HG03280 (cell line): ENCODE data around the gene SCAMP5.

Experiments
- ATAC-seq: cut with Tn5 transposase; IDR thresholded peaks from one replicate; pipeline ENCODE4 v1.9.1; 2021; ENCODE audit warnings: mild to moderate bottlenecking, moderate library complexity; ENCODE audit not compliant: unreplicated experiment

SCAMP5 gene, protein sequence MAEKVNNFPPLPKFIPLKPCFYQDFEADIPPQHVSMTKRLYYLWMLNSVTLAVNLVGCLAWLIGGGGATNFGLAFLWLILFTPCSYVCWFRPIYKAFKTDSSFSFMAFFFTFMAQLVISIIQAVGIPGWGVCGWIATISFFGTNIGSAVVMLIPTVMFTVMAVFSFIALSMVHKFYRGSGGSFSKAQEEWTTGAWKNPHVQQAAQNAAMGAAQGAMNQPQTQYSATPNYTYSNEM

DNA sequence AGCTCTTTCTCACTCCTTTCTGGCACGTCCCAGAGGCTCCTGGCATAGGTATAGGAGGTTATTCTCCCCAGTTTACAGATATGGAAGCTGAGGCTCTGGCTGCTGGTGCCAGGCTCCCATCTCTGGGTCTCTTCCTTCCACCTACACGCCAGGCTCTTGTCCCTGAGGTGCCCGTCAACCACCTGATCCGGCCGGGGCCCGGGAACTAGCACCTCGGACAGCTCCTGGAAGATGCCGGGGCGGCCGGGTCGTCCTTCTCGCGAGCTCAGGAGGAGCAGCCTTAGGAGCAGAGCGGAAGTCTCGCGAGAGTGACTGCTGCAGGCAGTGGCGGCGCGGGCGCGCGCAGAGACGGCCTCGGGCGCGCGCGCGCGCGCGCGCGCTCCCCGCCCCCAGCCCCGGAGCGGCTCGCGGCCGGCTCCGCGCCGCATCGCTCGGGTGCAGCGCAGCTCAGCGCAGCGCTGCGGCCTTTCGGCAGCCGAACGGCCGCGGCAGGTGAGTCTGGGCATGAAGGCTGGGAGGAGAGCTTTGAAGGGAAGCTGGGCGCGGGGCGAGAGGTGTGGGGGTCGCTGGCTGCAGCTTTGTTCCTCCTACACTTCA lies at the start of gene SCAMP5:
TSS of gene SCAMP5 (plus strand) at position 382 of the 597 bp plus-strand sequence. CDS start 16,277 bp downstream, outside the sequence.
- ATAC-seq = peak; percentile 85

DNA sequence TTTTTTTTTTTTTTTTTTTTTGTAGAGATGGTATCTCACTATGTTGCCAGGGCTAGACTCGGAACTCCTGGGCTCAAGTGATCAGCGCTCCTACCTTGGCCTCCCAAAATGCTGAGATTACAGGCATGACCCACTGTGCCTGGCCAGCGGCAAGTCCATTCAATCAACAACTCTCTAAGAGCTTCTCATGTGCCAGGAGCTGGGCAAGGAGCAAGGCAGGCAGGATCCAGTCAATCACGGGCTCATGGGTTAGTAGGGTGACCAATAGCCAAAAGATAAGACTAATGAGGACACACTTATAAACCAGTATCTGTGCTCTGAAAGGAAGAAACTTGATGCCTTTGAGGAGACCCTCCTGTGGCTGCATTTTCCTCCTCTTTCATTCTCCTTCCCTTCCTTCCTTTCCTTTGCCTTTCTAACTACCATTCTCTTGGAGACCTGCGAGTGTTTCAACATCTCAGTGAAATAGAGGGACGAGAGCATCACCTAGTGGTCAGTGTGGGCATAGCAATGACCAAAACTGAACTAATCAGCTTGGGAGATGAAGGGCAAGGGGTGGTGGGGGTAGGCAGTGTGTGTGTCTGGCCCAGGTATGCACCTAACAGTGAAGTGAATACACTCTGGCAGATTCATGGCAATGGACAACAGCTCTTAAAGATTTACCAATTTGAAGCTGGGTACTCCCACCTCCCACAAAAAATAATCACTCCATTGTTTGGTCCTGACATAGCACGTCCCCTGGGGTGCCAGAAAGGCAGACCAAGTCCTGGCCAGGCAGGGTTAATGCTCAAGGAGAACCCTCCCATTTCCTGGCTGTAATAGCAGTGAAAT lies 45.1 kb upstream of the SCAMP5 start:
- ATAC-seq = no peak

DNA sequence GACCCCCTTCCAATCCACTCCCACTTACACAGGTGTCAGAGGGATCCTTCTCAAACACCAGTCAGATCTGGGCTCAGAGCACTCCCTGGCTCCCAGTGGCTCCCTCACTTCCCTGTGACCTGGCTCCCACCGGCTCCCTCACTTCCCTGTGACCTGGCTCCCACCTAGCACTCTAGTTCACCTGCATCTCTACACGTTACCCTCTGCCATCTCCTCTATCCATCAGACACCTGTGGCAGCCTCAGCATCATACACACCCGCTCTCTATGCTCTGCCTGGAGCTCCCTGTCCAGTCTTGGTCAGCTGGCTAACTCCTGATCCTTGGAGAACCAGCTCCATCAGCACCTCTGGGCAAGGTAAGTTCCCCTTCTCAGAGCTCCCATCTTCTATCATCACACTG lies 44.4 kb upstream of the SCAMP5 start:
- ATAC-seq = no peak

DNA sequence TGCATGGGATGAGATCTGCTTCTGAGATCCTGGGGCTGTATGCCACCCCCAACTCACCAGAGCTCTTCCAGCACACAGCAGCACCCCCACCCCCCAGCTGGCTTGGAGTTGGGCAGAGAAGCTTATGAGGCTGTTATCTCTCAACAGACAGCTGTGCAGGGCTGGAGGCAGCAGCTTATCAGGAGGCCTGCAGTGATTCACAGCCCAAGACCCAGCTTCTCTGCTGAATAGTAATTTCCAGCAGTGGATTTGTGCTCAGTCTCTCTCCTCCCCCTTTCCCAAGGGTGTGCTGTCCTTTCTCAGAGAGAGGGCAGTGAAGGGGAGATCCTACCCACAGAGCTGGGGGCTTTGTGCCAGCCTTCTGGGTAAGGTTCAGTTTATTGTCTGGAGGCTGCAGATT lies 40.8 kb upstream of the SCAMP5 start:
- ATAC-seq = no peak

DNA sequence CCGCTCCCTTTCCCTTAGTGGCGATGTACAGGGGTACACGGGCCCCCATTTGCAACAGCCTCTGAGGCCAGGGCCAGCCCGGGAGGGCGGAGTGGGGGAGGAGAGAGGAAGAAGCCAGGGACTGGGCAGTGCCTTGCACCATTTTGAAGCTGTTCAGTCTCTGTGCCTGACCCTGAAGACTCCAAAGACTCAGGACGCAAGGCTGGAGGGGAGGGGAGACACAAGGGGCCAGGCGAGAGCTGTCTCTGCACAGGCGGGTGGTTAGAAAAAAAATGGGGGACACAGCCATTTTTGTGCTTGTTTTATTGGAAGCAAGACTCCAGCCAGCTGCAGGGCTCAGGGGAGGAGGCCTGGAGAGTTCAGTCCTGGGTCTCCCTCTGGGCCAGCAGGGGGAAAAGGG lies 40.3 kb upstream of the SCAMP5 start:
- ATAC-seq = no peak

DNA sequence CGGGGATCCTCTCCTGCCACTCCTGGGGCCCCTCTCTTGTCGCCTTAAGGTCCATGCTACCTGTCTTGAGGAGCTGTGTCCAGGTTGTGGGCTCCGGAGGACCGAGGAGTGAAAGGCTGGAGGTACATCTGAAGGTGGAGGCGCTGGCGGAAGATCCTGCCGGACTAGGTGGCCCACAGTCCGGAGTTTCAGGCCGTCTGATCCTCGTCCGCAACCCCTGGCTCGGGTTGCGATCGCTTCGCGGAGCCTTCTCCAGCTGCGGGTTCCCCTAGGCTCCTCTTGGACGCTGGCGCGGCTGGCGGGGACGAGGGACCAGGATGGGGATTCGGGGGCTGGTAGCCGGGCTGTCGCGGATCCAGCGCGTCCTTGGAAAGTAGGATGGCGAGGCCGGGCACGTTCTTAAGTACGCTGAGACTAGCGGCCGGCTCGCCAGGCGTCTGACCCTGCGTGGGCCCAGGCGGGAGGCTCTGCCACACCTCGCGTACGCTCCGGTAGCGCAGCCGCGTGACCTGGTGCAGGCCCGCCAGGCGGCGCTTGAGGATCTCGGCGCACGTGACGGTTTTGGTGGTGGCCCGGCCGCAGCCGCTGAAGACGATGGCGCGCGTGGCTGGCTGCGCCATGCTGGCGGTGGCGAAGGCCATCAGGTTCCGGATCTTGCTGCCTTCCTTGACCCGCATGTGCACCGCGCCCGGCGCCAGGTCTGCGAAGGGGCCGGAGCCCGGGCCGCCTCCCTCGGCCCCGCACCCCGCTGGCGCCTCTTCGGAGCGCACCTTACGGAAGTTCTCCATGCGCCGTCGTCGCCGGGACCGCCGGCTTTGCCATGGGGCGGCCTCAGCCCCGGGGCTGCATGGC lies 39.3 kb upstream of the SCAMP5 start:
- ATAC-seq = peak; percentile 47

DNA sequence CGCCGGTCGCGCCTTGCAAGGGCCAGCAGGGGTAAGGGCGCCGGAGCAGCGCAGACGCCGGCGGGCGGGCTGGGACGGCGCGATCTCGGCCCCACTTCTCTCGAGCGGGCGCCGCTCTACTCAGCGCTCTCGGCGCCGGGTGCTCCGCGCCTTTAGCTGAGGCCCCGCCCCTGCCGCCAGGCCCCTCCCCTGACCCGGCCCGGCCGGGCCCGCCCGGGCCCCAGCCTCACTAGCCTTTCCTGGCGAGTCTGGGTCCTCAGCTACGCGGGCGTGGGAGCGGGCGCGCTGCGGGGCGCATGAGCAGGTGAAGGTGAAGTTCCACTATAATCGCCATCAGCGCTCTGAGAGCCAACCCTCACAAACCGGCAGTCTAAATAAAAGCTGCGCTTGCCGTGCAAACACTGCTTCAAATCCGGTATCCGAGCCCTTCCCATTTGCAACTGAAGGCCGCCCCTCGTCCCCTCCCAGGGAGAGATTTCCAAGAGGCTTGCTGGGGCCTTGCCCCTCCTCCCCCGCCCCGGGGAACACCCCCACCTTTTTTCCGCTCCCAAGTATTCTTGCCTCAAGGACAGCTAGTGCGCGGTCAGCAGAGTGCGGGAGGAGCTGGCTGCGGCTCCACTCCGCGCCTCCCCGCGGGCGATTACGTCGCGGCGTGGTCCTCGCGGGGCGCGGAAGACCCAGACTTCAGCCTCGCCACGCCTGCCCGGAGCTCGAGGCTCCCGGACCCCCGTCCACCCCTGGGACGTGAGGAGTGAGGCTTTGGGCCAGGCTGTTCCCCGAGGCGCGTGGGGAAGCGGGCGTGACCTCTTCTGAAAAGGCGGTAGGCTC lies 38.5 kb upstream of the SCAMP5 start, which contains the start of gene RPP25:
TSS of gene RPP25 (minus strand) at position 125 of the 828 bp plus-strand sequence. CDS start 189 bp downstream, outside the sequence.
- peak; percentile 76 for ATAC-seq

DNA sequence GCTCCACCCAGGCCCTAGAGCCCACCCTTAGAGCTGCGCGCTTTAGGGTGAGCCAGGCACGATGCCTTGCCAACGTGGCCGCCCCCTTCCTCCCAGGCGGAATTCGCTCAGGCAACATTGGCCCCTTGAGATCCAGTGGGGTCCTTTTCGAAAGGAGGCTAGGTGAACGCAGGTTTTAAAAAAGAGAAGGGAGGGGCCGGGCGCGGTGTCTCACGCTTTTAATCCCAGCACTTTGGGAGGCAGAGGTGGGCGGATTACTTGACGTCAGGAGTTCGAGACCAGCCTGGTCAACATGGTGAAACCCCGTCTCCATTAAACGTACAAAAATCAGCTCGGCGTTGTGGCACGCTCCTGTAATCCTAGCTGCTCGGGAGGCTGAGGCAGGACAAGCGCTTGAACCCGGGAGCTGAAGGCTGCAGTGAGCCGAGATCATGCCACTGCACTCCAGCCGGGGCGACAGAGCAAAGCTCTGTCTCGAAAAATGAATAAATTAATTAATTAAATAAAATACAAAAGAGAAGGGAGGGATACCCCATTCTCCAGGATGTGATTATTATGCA lies 37.8 kb upstream of the SCAMP5 start:
- no peak for ATAC-seq

DNA sequence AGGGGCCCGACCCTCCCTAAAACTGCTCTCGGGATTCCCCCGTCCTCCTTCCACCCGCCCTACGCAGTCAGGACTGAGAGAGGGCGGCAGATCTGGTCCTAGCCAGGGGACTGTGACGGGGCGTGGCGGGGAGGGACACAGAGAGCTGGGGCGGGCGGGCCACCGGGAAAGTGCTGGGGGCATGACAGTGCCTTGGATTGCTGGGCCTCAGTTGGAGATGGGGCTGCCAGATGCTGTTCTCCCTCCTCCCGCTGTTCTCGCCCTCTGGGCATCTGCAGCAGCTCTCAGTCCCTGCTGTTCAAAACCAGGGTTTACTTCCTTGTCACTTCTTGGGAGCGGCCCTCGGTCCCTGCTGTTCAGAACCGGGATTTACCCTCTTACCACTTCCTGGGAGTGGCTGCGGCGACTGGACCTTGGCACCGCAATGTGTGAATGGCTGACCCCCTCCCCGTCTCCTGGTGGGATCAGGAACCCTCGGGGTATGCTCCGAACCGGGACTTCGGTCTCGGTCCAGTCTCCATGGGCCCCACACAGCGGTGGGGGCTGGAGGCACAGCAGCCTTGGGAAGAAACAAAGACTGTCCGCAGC lies 36.9 kb upstream of the SCAMP5 start:
- no peak for ATAC-seq

DNA sequence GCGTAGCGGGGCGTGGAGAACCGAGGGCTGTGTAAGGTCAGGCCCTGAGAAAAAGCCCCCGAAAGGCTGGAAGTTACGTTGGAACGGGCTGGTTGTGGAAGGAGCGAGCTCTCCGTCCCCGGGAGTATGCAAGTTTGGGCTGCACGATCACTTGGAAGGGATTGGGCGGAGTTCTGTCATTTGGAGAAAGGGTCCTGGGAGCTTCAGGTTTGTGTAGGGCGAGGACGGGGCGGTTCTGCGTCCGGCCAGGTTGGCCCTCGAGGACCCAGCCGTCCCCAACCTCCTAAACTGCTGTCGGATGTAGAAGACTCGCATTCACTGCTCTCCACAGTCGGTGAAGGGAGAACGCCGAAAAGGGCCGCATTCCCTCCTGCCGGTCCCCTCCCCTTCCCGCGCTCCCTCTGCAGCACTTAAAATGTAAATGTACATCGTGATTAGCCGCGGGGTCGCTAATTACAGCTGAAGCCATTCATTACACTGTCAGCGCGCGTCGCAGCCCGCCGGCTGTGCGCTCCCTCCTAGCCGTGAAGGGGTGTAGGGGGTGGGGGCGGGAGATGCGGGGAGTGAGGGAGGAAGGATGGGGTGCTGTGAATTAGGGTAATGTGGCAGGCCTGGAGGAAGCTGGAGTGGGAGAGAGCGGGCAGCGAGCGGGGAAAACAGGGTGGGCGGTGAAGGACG lies 36.3 kb upstream of the SCAMP5 start:
- ATAC-seq = no peak

DNA sequence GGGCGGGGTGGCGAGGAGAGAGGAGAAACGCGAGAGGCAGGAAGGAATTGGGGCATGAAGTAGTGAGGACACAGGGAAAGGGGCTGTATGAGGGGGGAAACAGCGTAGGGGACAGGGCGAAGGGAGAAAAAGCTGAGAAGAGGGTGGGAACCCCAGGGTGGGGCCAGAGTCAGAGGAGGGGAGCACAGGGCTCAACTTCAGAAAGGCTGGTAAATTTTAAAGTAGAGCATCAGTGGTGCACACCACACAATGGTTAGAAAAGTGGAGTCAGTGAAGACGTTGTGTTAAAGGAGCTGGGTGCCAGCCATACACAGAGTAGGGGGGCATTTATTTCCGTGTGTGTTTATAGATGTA lies 35.8 kb upstream of the SCAMP5 start:
- ATAC-seq = no peak

DNA sequence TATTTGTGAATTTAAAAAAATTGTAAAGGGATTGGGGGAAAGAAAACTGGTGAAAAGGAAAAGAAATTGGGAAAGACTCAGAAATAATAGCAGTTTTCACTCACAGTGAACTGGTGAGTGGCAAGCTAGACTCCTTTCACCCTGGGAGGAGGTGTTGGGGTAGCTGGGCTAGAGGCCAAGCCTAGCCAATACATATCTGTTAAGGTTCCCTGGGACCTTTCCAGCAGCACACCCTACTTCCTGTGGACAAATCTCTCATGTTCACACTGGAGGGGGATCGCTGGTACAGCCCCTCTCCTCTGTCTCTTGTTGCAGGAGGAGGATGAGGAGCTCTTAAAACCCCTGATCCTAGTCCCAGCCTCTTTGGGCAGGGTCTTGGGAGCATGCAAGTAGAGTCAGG lies 35.1 kb upstream of the SCAMP5 start:
- no peak for ATAC-seq

DNA sequence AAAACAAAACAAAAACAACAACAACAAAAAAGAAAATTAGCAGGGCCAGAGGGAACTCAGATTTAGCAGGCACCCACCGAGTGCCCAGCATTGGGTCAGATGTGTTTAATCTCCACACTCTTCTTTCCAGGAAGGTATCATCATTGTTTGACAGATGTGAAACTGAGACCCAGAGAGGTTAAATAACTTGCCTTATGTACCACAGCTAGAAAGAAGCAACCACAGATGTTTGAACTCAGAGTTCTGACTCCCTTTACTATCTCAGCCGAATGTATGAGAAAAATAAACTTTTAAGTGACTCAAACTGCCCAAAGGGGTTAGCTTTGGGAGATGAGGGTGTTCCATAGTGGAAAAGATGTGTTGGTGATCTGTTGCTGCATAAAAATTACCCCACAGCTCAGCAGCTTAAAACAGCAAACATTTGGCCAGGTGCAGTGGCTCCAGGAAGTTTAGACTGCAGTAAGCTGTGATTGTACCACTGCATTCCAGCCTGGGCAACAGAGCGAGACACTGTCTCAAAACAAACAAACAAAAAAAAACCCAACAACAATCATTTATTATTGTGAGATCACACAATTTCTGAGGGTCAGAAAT lies 34.3 kb upstream of the SCAMP5 start:
- ATAC-seq = no peak

DNA sequence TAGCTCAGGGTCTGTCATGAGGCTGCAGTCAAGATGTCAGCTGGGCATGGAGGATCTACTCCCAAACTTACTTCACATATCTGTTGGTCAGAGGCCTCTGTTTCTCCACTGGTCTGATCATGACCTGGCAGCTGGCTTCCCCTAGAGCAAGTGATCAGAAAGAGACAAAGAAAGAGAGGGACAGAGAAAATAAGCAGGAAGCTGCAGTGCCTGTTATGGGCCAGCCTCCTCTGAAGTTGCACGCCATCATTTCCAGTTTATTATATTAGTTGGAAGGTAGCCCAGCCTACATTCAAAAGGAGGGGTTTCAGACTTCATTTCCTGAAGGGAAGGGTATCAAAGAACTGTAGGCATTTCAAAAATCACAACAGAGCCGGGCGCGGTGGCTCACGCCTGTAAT lies 33.7 kb upstream of the SCAMP5 start:
- ATAC-seq = no peak

DNA sequence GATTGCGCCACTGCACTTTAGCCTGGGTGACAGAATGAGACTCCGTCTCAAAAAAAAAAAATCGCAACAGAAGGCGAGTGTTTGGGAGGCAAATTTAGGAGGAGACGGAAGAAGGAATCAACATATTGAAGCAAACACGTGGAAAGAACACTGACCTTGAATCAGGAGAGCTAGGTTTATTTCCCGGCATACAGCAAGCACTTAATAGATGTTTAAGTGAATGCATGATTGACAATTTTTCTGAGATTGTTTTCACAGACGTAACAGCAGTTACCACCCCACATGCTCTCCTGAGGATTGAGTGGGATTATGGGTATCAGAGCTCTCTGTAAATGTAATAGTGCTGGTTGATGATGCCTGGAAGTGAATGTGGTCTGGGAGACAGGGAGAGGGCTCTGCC lies 33.1 kb upstream of the SCAMP5 start:
- no peak for ATAC-seq

DNA sequence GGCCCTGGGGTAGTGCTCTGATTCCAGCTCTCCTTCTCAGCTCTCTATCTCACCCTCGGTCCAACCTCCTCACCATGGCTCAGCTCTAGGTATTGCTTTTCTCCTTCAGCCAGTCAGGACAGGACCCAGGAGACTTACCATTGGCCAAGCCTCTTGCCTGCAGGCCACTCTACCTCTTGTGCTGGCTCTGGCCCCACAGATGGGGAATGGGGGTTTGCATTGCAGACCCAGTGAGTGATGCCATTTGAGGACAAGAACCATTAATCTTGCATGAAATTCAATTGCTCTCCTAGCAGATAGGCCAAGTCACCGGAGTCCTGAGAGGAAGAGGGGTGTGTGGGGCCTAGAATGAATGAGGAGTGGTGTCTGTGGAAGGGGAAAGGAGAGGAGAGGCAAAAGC lies 32.7 kb upstream of the SCAMP5 start:
- no peak for ATAC-seq

DNA sequence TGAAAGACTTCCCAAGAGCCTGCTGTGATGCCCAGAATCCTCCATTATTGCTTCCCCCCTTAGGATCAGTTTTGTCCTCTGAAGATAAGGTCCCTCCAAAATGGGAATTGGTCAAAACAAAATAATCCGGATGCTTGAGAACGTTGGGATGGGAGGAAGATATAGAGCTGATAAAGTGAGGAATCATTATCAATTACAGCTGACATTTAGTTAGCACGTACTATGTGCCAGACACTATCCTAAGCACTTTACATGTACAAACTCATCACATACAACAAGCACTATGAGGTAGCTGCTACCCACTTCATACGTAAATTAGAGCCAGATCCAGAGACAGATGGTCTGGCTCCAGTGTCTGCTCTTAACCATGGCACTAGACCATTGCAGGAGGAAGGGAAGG lies 32.1 kb upstream of the SCAMP5 start:
- ATAC-seq = no peak

DNA sequence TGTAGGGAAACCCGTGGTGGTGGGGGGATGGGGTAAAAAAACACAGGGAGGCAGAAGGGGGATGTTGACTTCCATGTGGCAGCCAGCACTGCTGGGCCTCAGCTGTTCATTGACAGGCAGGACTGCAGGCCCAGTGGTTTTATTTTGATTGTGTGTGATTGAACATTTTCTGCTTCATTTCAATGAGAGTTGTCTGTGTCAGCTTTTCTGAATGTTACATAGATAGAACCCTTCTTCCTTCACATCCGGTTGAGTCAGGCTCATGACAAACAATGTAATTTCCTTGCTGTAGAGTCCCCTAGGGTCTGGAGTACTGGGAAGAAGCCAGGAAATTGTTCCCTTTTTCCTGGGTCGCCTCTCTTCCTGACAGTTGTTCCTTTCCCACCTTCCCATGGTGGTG lies 30.6 kb upstream of the SCAMP5 start:
- ATAC-seq = no peak

DNA sequence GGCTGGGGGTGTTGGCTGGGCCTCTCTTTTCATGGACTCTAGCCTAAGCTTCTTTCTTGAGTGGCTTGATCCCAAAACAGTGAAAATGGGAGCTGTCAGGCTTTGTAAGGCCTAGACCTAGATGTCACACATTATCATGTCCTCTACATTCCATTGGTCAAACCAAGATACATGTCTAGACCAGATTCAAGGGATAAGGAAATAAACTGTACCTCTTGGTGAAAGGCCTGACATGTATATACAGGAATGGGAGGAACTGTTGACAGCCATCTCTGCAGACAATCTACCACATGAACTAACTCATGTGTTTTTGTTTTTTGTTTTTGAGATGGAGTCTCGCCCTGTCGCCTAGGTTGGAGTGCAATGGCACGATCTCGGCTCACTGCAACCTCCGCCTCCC lies 27.7 kb upstream of the SCAMP5 start:
- no peak for ATAC-seq
